H7 (cell line): ENCODE results near the gene FOXO6. TPM values are rescaled to one million over a fixed set of nuclear protein-coding genes. Genes with fewer than 3 reads are reported as not detected.
"Not testable (repeated sequence)": the region's sequence is repeated elsewhere in the genome, so short reads cannot be mapped to it uniquely, and the experiment has no call there.

Source experiments
- DNase-seq: peaks from one replicate; pipeline ENCODE4 v3.0.0; 2012
- H3K27me3 ChIP-seq: 2 replicates; pipeline ENCODE4 v1.6.0; 2011; ENCODE audit warnings: mild to moderate bottlenecking, low read length; ENCODE audit not compliant: control insufficient read depth, insufficient read depth
- H3K36me3 ChIP-seq: replicated peaks from 2 replicates; pipeline ENCODE4 v1.5.1; 2011; ENCODE audit warnings: low read length; ENCODE audit not compliant: control insufficient read depth, insufficient read depth
- H3K4me3 ChIP-seq: 2 replicates; pipeline ENCODE4 v1.5.1; 2011; ENCODE audit warnings: low read depth, mild to moderate bottlenecking, control low read depth, low read length, moderate library complexity; ENCODE audit not compliant: insufficient read depth
- total RNA-seq: library from RNA; depleted of rRNA; stranded (reverse); fragments of >200 nt; shearing (Covaris generic); gene quantifications from 2 replicates; pipeline ENCODE4 v1.2.3, GENCODE V29; 2014

FOXO6 gene
- total RNA-seq, 1 experiment from 2014 or later: 0.97 TPM

DNA sequence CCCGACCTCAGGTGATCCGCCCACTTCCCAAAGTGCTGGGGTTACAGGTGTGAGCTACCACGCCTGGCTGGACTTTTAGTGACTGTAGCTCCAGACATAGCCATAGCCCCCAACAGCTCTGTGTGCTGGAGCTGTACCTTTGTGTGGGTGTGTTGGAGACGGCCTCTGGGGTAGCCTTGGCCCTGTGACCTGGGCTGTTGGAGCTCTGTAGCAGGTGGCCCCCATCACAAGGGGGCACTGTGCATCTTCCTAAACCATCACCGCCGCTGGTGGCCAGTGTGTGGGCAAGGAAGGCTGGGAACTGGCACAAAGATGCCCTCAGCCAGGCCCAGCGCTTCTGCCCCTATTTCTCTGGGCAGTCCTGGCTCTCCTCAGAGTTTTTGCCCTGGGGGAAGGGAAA lies 38.4 kb upstream of the FOXO6 start:
- H3K36me3 ChIP-seq: no peaks in the 10 kb centered on the region
- no peaks in the 10 kb centered on the region; the same call in 1 of the 2 replicates for H3K27me3 ChIP-seq
- H3K4me3 ChIP-seq: no peak overlapping the region
- peak; percentile 90 for DNase-seq

GRCh38 chr1:41323243-41323642 lies 38.0 kb upstream of the FOXO6 start:
- Histone ChIP-seq H3K4me3 (no peak overlapping the region), H3K27me3 (no peaks in the 10 kb centered on the region; the same call in 1 of the 2 replicates), H3K36me3 (no peaks in the 10 kb centered on the region)
- DNase-seq: no peak

- Histone ChIP-seq H3K36me3 (no peaks in the 10 kb centered on the region), H3K27me3 (no peaks in the 10 kb centered on the region; the same call in 1 of the 2 replicates), H3K4me3 (no peak overlapping the region)
- DNase-seq: no peak
Measured at GRCh38 chr1:41325801-41326200, 35.4 kb upstream of the FOXO6 start.

GRCh38 chr1:41327383-41327999 lies 33.7 kb upstream of the FOXO6 start:
- no peaks in the 10 kb centered on the region; the same call in 1 of the 2 replicates for H3K27me3 ChIP-seq
- no peak overlapping the region for H3K4me3 ChIP-seq
- H3K36me3 ChIP-seq: no peaks in the 10 kb centered on the region
- DNase-seq: no peak

DNA sequence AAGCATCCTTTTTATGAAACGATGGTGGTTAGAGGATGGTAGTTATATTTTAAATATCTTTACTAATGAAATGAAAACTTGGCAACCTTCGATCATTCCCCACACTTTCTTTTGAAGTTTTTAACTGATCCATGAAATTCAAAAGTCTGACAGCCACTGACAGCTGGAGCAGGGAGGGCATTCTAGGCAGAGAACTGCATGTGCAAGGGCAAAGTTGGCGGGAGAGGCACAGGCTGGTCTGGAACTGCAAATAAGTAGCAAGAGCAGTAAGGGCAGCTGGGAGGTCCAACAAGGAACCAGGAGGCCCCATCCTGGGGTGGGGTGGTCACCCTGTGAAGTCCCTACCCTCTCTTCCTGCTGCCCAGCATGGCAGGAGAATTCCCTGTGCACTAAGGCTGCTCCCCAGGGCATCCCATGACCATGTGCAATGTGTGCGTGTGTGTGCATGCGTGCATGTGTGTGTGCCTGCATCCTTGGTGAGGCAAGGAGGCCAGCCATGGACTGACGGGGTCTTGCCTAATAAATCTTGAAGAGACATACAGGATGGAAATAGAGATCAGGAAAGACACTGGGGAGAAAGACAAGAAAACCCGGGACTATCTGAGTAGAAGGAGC lies 33.1 kb upstream of the FOXO6 start:
- H3K4me3 ChIP-seq: no peak overlapping the region
- no peak for DNase-seq
- no peaks in the 10 kb centered on the region for H3K36me3 ChIP-seq
- no peaks in the 10 kb centered on the region; the same call in 1 of the 2 replicates for H3K27me3 ChIP-seq

DNA sequence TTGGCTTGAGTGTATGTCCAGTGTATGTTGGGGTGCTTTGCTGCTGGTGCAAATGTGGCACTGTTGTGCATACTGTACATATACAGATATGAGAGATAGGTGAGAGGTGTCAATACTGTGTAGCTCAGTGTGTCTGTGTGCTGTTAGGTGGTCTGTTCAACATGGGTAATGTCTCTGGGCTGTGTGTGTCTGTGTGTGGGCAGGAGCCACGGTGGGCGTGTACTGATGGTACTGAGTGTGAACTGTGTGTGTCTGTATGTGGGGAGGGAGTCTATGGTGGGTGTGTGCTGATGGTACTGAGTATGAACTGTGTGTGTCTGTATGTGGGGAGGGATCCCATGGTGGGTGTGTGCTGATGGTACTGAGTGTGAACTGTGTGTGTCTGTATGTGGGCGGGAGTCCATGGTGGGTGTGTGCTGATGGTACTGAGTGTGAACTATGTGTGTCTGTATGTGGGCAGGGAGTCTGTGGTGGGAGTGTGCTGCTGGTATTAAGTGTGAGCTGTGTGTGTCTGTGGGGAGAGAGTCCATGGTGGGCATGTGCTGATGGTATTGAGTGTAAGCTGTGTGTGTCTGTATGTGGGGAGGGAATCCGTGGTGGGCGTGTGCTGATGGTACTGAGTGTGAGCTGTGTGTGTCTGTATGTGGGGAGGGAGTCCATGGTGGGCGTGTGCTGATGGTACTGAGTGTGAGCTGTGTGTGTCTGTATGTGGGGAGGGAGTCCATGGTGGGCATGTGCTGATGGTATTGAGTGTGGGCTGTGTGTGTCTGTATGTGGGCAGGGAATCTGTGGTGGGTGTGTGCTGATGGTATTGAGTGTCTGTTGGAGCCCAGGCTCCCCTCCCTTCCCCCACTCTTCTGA lies 32.2 kb upstream of the FOXO6 start:
- DNase-seq: no peak
- Histone ChIP-seq H3K27me3 (no peaks in the 10 kb centered on the region; the same call in 1 of the 2 replicates), H3K36me3 (no peaks in the 10 kb centered on the region), H3K4me3 (no peak overlapping the region)

- DNase-seq: no peak
- Histone ChIP-seq H3K36me3 (no peaks in the 10 kb centered on the region), H3K27me3 (no peaks in the 10 kb centered on the region; the same call in 1 of the 2 replicates), H3K4me3 (no peak overlapping the region)
Measured at GRCh38 chr1:41329662-41330587, 31.3 kb upstream of the FOXO6 start.

DNA sequence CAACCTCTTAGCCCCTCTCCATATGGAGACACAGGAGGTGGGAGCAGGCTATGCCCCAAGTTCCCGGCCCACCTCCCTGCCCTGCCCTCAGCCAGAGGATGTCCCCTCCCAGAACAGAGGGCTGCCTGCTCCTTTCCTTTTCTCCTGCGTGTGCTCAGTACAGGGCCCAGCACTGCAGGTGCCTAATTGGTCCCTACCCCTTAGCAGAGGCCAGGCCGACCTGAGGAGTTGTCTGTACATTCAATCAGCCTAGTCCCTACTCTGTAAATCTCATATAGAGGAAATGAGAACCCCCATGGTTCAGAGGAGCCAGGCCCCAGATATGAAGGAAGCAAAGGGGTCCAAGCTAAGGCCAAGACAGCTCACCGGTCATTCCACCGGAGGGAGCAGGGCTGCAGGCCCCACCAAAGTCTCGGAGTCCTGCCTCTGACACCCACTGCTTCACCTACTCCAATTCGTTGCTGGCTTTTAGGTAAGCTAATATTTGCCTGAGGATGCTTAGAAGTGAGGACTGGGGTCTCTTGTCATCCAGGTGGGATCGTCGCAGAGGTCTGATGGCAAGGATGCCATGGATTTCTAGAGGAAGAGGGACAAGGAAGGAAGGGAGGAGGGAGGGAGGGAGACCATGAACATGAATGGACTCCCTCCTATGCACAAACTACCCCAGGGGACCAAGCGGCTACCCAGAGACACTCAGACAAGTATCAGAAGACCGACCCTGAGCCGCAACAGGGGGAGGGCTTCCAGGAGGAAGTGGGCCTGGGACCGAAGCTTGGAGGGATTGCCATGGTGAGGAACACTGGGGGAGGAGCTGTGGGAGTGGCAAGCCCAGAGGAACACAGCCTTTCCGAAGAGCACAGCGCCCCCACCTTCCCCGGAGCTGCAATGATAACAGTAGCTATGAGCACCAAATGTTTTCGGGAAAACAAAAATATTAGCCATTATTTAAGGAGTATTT lies 30.4 kb upstream of the FOXO6 start:
- no peaks in the 10 kb centered on the region for H3K36me3 ChIP-seq
- peak; percentile 88 for DNase-seq

DNA sequence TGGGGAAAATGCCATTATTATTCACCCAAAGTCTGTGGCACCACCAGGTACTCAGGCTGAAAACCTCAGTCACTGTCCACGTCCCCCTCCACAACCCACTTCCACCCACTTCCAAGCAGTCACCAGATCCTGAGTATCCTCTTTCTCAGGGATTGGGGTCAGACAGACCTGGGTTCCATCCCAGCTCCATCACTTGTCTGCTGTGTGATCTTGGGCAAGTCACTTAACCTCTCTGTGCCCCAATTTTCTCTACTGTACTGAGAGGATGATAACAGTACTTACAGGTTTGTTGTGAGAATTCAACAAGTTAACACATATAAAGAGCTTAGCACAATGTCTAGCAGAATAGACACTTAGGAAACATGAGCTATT lies 29.7 kb upstream of the FOXO6 start:
- H3K4me3 ChIP-seq: no peak overlapping the region
- no peaks in the 10 kb centered on the region for H3K36me3 ChIP-seq
- no peak for DNase-seq
- H3K27me3 ChIP-seq: no peaks in the 10 kb centered on the region; the same call in 1 of the 2 replicates

More for the DNA sequence above, 30.4 kb upstream of the FOXO6 start:
- no peaks in the 10 kb centered on the region; the same call in 1 of the 2 replicates for H3K27me3 ChIP-seq
- no peak overlapping the region for H3K4me3 ChIP-seq

- DNase-seq, H3K27me3 ChIP-seq: not testable (repeated sequence)
Measured at GRCh38 chr1:41332161-41332560, 29.1 kb upstream of the FOXO6 start.

DNA sequence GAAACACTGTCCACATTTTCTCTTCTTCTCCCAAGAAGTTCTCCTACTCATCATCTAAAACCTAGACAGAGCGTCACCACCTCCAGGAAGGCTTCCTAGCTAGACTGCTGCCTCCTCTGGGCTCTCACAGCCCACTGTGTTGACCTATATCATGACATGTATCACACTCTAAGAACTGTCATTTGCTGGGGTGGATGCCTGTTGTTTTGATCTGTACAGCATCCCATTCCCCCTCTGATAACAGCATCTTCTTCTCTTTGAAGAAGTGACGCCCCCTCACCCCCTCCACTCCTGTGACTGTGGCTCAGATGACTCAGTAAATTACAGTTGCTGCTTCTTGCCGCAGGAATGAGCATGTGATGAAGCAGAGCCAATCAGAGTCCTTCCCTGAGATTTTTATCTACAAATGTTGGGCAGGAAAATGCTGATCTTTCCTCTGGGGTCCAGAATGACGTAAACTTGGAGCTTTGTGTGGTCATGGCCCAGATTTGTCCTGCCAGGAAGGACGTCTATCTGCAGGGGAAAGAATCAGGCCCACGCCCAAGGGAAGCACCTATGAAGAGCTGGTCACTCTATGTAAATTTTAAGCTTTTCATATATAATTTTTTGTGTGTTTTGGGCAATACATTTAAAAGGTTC lies 28.0 kb upstream of the FOXO6 start:
- DNase-seq: no peak

More at GRCh38 chr1:41332161-41332560, 29.1 kb upstream of the FOXO6 start:
- H3K4me3 ChIP-seq, H3K36me3 ChIP-seq: not testable (repeated sequence)

GRCh38 chr1:41338820-41339219 lies 22.4 kb upstream of the FOXO6 start:
- DNase-seq: no peak
- Histone ChIP-seq H3K27me3 (peaks cover 11% of the 10 kb centered on the region; the same call in 1 of the 2 replicates), H3K4me3 (no peak overlapping the region), H3K36me3 (no peaks in the 10 kb centered on the region)

More for the DNA sequence above, 28.0 kb upstream of the FOXO6 start:
- H3K27me3 ChIP-seq: no peaks in the 10 kb centered on the region; the same call in 1 of the 2 replicates
- H3K4me3 ChIP-seq: no peak overlapping the region
- H3K36me3 ChIP-seq: no peaks in the 10 kb centered on the region
